HL-60/S4 treated with phorbol 12-myristate 13-acetate at 8.2 ng/mL for 4 days and 3 days (cell line): ENCODE data around the gene CD47.

Experiments used
- in situ Hi-C: fragments of 300-500 bp; cut with MboI; formaldehyde crosslinking; loops from 2 replicates; pipeline ENCODE4 v1.15.0; 2022; ENCODE audit warnings: low sequenced_read_pairs

Gene CD47

GRCh38 chr3:108053483-108053882 is 37.3 kb downstream of the CD47 start:
- in situ Hi-C loops: no loop called here

- in situ Hi-C loops: no loop called here
Measured at GRCh38 chr3:108053067-108053466, 37.8 kb downstream of the CD47 start.

GRCh38 chr3:108051005-108051404 is 39.8 kb downstream of the CD47 start:
- in situ Hi-C loops: no loop called here

GRCh38 chr3:108047987-108048386 is 42.8 kb downstream of the CD47 start:
- in situ Hi-C loops: no loop called here

GRCh38 chr3:108046247-108046646 is 44.6 kb downstream of the CD47 start:
- in situ Hi-C loops: no loop called here

- in situ Hi-C loops: no loop called here
Measured at GRCh38 chr3:108044699-108045098, 46.1 kb downstream of the CD47 start.

- in situ Hi-C loops: no loop called here
Measured at GRCh38 chr3:108042300-108042699, 48.5 kb downstream of the CD47 start.

GRCh38 chr3:108041253-108041652 is 49.6 kb downstream of the CD47 start:
- in situ Hi-C loops: no loop called here

GRCh38 chr3:108037770-108038169 is 53.1 kb downstream of the CD47 start:
- in situ Hi-C loops: no loop called here

- in situ Hi-C loops: no loop called here
Measured at GRCh38 chr3:108036984-108037741, 53.7 kb downstream of the CD47 start.

- in situ Hi-C loops: no loop called here
Measured at GRCh38 chr3:108036401-108036800, 54.4 kb downstream of the CD47 start.

- in situ Hi-C loops: no loop called here
Measured at GRCh38 chr3:108035751-108036150, 55.1 kb downstream of the CD47 start.

- in situ Hi-C loops: no loop called here
Measured at GRCh38 chr3:108031895-108032294, 58.9 kb downstream of the CD47 start.

GRCh38 chr3:108030960-108031359 is 59.9 kb downstream of the CD47 start:
- in situ Hi-C loops: no loop called here

- in situ Hi-C loops: no loop called here
Measured at GRCh38 chr3:108029466-108029865, 61.4 kb downstream of the CD47 start.

- in situ Hi-C loops: no loop called here
Measured at GRCh38 chr3:108028896-108029295, 61.9 kb downstream of the CD47 start.

GRCh38 chr3:108025177-108025576 is 65.7 kb downstream of the CD47 start:
- in situ Hi-C loops: no loop called here

GRCh38 chr3:108024146-108024850 is 66.5 kb downstream of the CD47 start:
- in situ Hi-C loops: no loop called here

GRCh38 chr3:108022256-108023150 is 68.3 kb downstream of the CD47 start:
- in situ Hi-C loops: no loop called here

GRCh38 chr3:108021533-108021932 is 69.3 kb downstream of the CD47 start:
- in situ Hi-C loops: no loop called here

GRCh38 chr3:108021131-108021530 is 69.7 kb downstream of the CD47 start:
- in situ Hi-C loops: no loop called here
